Medulla oblongata (tissue), 1 donor: ENCODE data around the gene USP9X.
"Not testable (repeated sequence)": the region's sequence is repeated elsewhere in the genome, so short reads cannot be mapped to it uniquely, and the experiment has no call there.

ENCODE experiments used
- DNase-seq: peaks from one replicate; pipeline ENCODE4 v3.0.0-alpha.2; 2015; ENCODE audit errors: extremely low spot score

USP9X gene, protein sequence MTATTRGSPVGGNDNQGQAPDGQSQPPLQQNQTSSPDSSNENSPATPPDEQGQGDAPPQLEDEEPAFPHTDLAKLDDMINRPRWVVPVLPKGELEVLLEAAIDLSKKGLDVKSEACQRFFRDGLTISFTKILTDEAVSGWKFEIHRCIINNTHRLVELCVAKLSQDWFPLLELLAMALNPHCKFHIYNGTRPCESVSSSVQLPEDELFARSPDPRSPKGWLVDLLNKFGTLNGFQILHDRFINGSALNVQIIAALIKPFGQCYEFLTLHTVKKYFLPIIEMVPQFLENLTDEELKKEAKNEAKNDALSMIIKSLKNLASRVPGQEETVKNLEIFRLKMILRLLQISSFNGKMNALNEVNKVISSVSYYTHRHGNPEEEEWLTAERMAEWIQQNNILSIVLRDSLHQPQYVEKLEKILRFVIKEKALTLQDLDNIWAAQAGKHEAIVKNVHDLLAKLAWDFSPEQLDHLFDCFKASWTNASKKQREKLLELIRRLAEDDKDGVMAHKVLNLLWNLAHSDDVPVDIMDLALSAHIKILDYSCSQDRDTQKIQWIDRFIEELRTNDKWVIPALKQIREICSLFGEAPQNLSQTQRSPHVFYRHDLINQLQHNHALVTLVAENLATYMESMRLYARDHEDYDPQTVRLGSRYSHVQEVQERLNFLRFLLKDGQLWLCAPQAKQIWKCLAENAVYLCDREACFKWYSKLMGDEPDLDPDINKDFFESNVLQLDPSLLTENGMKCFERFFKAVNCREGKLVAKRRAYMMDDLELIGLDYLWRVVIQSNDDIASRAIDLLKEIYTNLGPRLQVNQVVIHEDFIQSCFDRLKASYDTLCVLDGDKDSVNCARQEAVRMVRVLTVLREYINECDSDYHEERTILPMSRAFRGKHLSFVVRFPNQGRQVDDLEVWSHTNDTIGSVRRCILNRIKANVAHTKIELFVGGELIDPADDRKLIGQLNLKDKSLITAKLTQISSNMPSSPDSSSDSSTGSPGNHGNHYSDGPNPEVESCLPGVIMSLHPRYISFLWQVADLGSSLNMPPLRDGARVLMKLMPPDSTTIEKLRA (N-terminal part only)

DNA sequence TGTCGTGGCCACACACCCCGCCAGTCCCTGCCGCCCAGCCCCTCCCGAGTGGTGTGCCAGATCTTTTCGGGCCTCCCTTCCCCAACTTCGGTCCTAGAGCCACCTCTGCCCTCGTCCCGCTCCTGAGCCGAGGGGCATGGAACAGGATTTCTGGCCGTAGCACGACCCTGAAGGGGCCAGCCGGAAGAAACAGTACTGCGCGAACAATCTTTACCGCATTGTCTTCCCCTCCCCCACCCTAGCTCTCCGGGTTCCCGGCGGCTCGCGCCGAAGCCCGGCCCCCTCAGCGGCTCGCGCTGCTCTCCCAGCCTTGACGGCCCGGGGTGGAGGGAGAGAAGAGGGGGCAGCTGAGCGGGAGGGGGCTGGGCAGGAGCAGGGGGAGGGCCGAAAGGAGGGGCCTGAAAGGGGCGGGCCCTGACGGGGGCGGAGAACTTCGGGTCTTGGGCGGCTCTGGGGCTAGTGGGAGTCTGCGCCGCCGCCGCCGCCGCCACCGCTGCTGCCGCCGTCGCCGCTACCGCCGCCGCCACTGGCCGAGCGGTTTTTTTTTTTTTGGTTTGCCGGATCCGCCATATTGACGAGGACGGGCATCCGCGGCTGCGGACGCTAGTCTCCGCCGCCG, at the start of gene USP9X:
USP9X (plus strand) TSS at position 553 of the 619 bp plus-strand sequence. CDS start 38,184 bp downstream, outside the sequence.
- peak; percentile 89 for DNase-seq

DNA sequence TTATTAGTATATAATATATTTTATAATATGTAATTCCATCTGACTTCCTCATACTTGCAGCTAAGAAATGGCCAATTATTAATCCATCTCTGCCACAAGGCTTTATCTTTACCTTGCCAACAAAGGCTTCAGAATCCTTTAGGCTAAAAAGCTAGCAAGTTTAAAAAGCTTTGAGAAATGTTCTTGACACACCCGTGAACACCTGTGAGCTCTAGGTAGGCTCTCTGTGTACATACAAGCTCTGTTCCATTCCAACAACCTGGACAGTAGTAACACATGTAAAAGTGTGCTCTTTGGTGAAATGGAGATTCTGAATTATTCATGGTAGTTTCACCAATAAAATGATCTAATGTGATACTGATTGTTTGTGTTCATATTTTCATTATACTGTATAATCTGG, 49.7 kb upstream of the USP9X start:
- no peak for DNase-seq

DNA sequence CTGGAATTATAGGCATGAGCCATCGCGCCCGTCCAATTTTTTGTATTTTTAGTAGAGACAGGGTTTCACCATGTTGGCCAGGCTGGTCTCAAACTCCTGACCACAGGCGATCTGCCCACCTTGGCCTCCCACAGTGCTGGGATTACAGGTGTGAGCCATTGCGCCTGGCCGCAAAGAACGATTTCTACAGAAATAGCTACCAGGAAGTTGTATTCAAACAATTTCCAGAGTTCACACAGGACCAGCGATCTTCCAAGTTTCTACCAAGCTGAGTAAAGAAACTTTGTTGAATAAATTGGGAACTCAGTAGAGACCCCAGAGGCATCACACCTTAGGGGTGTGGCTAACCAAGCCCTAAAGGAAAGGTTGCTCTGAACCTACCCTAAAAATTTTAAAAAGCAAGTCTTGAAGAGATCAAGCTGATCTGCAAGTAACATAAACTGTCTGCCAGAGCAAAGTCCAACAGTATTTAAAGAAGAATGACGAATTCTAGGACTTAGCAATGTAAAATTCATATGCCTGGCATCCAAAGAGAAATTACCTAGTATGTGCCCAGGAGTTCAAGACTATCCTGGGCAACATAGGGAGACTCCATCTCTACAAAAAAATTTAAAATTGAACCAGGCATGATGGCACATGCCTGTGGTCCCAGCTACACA, 48.4 kb upstream of the USP9X start:
- no peak for DNase-seq

DNA sequence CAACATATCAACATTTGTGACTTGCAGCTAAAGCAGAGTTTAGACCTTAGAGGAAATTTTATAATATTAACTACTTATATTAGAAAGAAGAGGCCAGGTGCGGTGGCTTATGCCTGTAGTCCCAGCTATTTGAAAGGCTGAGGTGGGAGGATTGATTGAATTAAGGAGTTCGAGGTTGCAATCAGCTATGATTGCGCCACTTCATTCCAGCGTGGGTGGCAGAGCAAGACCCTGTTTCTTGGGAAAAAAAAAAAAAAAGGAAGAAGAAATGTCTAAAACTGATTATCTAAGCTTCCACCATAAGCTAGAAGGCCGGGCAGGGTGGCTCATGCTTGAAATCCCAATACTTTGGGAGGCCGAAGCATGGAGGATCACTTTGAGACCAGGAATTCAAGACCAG, 42.0 kb upstream of the USP9X start:
- no peak for DNase-seq

DNA sequence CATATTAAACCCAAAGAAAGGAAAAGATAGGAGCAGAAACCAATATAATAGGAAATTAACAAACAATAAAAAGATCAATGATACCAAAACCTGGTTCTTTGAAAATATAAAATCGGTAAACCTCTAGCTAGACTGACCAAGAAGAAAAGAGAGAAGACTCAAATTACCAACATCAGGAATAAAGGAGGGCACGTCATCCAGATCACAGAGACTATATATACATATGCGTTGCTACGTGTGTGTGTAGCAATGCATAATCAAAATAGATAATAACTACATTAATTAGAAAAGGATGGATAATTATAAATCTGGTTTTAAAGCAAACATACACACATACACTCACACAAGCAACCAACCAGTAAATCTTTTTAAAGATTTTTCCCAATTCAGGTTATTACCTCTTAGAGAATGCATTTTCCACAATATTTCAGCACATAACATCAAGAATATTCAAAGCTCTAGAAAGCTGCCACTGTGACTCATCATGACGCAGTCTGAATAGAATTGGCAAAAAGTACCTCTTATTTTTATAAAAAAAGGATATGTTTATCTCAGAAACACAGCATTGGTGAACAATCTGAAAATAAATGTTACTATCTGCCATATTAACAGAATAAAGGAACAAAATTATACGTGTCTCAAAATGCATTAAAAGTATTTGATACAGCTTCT, 41.4 kb upstream of the USP9X start:
- DNase-seq: no peak

DNA sequence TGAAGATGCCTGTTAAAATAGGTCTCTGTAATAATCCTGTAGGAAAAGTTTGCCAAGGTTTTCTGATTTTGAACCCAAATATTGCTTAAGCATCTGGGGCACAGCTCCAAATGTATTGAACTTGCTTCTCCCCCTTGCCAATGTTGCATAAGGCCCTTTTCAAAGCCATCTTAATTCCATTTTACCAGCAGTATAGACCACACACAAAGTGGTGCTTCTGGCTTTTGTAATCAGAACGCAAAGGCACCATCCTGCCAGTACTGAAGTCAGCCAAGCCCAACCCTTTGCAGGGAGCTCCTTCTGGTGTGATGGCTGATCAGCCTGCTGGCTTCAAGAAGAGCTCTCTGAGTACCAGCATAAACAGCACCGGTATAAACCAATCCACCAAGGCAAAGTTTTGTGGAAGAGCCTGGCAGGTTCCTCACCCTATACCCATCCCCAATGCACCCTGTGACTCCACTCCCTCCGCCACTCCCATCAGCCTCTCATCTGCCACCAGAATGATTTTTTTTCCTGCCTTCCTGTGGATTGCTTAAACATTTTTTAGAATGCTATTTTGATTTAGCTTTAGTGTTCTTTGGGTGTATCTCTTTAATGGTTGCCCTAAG, 39.2 kb upstream of the USP9X start:
- DNase-seq: no peak

DNA sequence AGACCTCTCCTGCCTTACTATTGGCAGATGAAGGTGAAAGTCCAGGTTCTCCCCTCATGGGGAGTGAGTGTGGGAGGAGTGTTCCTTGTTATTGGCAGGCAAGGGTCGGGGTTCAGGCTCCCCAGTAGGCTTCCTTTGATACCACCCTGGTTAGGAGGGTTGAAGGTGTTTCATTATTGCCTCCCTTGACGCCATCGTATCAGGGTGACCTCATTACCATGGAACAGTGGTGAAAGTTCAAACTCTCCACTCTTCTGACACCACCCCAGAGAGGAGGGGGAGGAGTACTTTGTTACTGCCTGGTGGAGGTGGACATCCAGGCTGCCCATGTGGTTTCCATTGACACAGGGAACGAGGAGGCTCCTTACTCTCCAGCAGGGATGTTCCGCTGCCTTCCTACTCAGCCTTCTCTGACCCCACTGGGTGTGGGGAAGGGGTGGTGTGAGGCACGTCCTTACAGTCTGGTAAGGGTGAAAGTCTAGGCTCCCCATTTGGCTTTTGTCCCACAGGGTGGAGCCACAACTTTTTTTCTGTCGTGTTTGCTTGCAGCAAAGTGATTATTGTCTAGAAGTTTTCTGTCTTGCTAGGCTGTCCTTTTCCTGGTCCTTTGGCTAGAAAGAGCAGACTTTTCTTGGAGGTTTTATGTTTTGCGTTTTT, 37.2 kb upstream of the USP9X start:
- no peak for DNase-seq

DNA sequence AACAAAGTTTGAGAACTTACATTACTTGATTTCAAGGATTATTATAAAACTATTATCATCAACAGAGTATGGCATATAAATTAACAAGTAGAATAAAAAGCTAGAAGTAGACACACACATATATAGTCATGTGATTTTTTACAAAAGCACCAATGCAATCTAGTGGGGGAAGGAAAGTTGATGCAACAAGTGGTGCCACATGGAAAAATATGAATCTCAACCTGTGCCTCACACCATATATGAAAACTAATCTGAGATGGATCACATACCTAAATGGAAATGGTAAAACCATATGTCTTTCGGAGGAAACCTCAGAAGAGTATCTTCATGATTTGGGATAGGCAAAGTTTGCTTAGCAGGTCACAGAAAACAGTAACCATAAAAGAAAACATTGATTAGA, 34.9 kb upstream of the USP9X start:
- no peak for DNase-seq

DNA sequence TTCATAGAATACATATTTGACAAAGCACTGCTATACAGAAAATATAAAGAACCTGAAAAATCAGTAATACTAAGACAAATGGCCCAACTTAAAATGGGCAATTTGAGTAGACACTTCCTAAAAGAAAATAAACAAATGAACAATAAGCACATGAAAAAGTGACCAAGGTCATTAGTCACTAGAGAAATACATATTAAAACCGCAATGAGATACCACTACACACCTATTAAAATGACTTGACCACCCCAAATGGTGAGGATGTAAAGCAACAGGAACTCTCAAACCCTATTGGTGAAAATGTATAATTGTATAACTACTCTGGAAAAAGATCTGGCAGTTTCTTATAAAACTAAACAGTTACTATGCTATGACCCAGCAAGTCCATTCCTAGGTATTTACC, 34.0 kb upstream of the USP9X start:
- DNase-seq: no peak

DNA sequence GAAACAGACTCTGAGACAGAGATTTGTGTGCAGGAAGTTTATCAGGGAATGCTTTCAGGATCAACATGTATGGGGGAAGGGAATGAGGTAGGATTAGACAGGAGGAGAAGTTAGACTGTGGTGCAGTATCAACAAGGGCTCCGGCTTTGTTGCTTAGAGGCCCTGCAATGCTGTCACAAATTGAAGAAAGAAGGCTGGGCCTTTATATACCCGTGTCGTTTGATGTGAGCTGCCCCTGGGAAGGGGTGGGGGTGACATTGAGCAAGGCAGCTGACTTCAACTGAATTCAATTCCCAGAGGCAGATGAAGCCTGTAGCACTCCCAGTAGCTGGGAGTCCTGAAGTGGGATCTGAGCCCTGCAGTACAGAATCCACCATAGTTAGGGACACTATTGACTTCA, 29.5 kb upstream of the USP9X start:
- no peak for DNase-seq

DNA sequence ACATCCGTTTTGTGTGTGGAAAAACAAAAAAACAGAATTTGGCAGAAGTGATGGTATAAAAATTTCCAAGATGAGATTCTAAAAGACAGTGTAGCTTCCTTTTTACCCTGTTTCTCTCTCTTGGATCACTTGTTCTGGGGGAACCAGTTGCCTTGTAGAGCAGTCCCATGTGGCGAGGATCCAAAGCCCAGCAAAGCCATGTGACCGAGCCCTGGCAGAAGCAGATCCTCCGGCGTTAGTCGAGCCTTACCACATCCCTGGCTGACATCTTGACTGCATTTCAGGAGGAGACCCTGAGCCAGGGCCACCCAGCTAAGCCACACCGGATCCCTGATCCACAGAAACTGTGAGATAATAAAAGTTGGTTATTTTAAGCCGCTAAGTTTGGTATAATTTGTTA, 22.0 kb upstream of the USP9X start:
- DNase-seq: not testable (repeated sequence)

DNA sequence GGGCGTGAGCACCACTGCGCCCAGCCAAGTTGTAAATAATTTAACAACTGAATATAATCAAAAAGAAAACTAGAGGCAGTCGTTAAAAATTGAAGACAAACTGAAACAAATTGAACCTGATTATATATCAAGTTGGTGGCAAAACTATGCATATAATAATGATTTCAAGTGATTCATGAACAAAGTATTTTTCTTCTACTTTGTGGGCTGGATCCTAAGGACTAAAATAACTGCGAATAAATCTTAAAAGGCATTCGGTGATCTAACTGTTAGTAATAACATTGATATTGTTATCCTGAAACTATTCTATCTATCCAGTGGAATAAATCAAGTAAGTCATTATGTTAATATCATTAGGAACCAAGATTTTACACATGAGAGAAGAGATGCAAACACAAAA, 21.2 kb upstream of the USP9X start:
- DNase-seq: no peak

DNA sequence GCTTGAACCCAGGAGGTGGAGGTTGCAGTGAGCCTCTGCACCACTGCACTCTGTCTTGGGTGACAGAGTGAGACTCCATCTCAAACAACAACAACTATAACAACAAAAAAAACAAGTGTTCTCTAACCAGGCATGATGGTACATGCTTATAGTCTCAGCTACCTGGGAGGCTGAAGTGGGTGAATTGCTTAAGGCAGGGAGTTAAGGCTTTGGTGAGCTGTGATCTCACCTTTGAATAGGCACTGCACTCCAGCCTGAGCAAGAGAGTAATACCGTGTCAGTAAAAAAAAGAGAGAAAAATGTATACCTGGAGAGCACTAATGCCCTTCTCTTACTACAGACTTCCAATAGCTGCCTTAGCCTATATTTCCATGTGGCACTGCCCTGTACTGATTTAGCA, 18.9 kb upstream of the USP9X start:
- no peak for DNase-seq

DNA sequence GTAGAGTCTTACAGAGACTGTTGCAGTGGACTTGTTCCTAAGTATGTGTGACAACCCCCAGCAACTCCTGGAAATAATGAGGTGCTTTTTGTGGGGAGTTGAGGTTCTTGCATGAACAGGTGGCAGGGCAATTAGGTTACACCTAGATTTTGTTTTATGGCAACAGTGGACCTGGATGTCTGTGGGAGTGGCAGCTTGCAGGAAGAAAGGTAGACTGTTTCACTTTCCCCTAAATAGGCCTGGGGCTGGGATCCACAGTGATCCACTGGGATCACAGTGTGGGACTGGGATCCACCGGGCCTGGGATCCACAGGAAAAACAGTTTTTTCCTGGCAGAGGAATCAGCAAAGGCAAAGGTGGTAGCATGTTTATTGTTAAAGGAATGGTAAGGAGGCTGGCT, 18.3 kb upstream of the USP9X start:
- DNase-seq: no peak

DNA sequence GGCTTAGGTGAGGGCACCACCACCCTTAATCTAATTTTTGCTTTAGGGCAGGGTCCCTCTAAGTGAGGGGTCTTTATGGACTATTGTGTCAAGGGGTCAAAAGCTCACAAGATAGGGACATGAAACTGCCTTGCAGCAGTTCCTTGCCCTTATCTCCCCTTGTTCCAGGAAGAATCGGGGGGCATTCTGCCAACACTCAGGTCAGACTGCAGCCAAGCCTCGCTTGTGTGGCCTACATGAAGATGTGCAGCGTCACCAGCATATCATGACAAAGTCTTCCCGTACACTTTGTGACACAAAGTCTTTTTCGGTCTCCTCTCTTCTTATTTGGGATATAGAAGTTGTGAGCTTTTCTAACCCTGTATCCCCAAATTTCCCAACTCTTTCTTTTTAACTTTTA, 17.5 kb upstream of the USP9X start:
- DNase-seq: no peak

DNA sequence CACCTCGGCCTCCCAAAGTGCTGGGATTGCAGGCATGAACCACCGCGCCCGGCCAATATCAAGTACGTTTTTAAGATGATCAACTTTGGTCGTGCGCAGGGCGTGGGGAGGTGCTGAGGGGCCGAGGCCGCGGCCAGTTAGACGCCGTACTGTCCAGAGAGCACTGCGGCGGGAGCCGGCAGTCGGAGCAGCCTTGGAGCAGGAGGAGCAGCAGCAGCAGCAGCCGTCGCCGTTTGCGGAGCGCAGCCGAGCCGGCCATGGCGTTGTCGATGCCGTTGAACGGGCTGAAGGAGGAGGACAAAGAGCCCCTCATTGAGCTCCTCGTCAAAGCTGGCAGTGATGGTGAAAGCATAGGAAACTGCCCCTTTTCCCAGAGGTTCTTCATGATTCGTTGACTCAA, 8.5 kb upstream of the USP9X start:
- no peak for DNase-seq

DNA sequence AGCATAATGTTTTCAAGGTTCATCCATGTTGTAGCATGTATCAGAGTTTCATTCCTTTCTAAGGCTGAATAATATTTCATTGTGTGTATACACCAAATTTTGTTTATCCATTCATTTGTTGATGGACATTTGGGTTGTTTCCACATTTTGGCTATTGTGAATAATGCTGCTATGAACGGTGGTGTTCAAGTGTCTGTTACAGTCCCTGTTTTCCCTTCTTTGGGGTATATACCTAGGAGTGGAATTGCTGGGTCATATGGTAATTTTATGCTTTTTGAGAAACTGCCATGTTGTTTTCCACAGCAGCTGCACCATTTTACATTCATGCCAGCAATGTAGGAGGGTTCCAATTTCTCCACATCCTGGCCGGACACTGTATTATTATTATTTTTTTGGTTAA, 3.4 kb upstream of the USP9X start:
- no peak for DNase-seq

DNA sequence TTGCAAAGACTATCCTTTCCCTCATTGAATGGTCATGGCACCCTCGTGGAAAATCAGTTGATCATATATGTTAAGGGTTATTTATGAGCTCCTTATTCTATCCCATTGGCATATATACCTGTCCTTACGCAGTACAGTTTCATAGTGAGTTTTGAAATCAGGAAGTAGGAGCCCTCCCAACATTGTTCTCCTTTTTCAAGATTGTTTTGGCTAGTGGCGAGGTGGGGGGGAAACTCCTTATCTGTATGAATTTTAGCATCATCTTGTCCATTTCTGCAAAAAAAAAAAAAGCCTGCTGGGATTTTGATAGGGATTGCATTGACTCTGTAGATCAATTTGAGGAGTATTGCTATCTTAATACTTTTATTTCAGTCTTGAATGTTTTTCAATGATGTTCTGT, 2.5 kb upstream of the USP9X start:
- DNase-seq: peak; percentile 4

DNA sequence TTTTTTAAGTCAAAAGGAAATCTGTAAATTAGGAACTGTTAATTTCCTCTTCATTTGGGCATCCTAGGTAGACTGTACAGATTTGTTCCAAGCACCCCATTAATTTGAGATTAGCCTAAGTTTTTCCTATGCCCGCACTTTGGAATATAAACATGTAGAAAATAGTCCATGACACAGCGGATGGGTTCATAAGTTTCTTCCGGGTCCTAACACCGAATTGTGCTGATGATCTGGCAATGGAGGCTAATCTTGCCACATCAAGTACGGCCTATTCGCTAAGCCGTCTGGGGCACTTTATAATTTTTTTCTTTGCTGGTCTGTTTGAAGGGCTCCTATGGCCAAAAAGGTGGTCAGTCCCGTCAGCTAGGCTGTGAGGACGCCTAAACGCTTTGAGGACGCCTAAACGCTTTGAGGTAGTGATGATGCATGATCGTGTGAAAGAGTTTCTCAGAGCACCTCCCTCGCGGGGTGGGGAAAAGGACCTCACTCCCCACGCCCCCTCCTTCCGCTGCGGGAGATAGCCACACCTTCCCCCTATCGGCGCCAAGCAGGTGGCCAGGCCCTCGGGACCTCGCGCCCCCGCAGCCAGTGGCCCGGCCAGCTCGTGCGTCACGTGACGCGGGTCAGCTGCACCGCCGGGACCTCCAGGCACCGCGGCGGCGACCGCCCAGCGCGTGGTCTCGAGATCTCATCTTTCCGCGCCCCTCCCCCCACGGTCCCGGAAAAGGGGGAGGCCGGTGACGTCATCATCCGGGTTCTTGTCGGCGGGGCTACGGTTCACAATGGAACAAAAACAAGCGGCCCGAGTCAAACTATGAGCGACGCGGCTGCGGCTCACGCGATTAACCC, 977 bp upstream of the USP9X start:
- DNase-seq: peak; percentile 93
